ENCODE data around the gene TNS1. TPM values are rescaled to one million over a fixed set of nuclear protein-coding genes. Genes with fewer than 3 reads are reported as not detected.

Gene TNS1
- total and polyA plus RNA-seq, 9 of the 15 experiments (the other 6 are each of a cell fraction or from before 2014, with no cell fraction given), result 0.13 to 2.7 (median 0.77) TPM

- TF ChIP-seq MYNN (IDR thresholded peaks at IDR 0.05), result no peak
- TF ChIP-seq MYNN (CRISPR knock-in tag; IDR thresholded peaks at IDR 0.05), result no peak
- TF ChIP-seq PTTG1 (tag; IDR thresholded peaks at IDR 0.05; ENCODE audit: low read depth), result no peak
- TF ChIP-seq COPS2 (conservative IDR thresholded peaks at IDR 0.05), result no peak
- no peak for TF ChIP-seq BCL6 (CRISPR knock-in tag; IDR thresholded peaks at IDR 0.05)
- TF ChIP-seq ZNF764 (CRISPR knock-in tag; IDR thresholded peaks at IDR 0.05; ENCODE audit: low read depth), result no peak
- TF ChIP-seq RBFOX2 (IDR thresholded peaks at IDR 0.05; ENCODE audit: low read depth, low read length), result no peak
- TF ChIP-seq ESRRB (CRISPR knock-in tag; IDR thresholded peaks at IDR 0.05; ENCODE audit: borderline replicate concordance), result no peak
- TF ChIP-seq PHF21A (IDR thresholded peaks at IDR 0.05; ENCODE audit: borderline replicate concordance, low read depth), result no peak
- TF ChIP-seq POLR2B (IDR thresholded peaks at IDR 0.05; ENCODE audit: low read depth, partially characterized antibody), result no peak
- no peak for TF ChIP-seq EHMT2 (IDR thresholded peaks at IDR 0.05)
- TF ChIP-seq SAP30 (IDR thresholded peaks at IDR 0.05; ENCODE audit: borderline replicate concordance, insufficient read depth, low read depth, low read length, poor library complexity, severe bottlenecking), result no peak
- no peak for TF ChIP-seq ZKSCAN1 (IDR thresholded peaks at IDR 0.05; ENCODE audit: low read depth, low read length)
- TF ChIP-seq DMBX1 (CRISPR knock-in tag; IDR thresholded peaks at IDR 0.05; ENCODE audit: borderline replicate concordance), result no peak
- no peak for TF ChIP-seq PRDM10 (IDR thresholded peaks at IDR 0.05; ENCODE audit: partially characterized antibody)
- TF ChIP-seq HMGXB4 (CRISPR knock-in tag; IDR thresholded peaks at IDR 0.05), result no peak
- TF ChIP-seq NCOA6 (IDR thresholded peaks at IDR 0.05), result no peak
- TF ChIP-seq JUNB (CRISPR knock-in tag; conservative IDR thresholded peaks at IDR 0.05), result no peak
- no peak for TF ChIP-seq ZNF445 (CRISPR knock-in tag; IDR thresholded peaks at IDR 0.05; ENCODE audit: low read depth)
- no peak for TF ChIP-seq ZNF507 (tag; conservative IDR thresholded peaks at IDR 0.05)
- no peak for TF ChIP-seq ZNF655 (CRISPR knock-in tag; IDR thresholded peaks at IDR 0.05)
- no peak; the same call in 1 of the 2 replicates for TF ChIP-seq ZBTB12 (CRISPR knock-in tag; IDR thresholded peaks at IDR 0.05)
- no peak for TF ChIP-seq GTF2F1 (IDR thresholded peaks at IDR 0.05; ENCODE audit: low read depth, low read length)
- TF ChIP-seq ZNF668 (CRISPR knock-in tag; IDR thresholded peaks at IDR 0.05), result no peak
- TF ChIP-seq ZNF717 (CRISPR knock-in tag; IDR thresholded peaks at IDR 0.05), result no peak
Observed at GRCh38 chr2:217842017-217842416, 160.8 kb downstream of the TNS1 start (continued).

Measured in K562 (cell line).